Measurements from ENCODE around the gene UQCC3.

UQCC3 gene

GRCh38 chr11:62671608-62672389 lies at the start of gene UQCC3, which contains the start of gene LBHD1:
TSS of gene UQCC3 (plus strand) at chr11:62671673. CDS start at chr11:62671746, 73 bp downstream.
TSS of gene LBHD1 (minus strand) at chr11:62672267. CDS start at chr11:62670031, 2,236 bp downstream.
- ATAC-seq (ENCODE audit: insufficient read depth, low read depth) (peak; percentile 88), DNase-seq (peak; percentile 85)
- H3K4me2 ChIP-seq (ENCODE audit: insufficient read depth, low read length): peak within 1 kb of the TSS; percentile 82
- peaks cover 78% of the 10 kb centered on the region for H3K79me2 ChIP-seq (ENCODE audit: insufficient read depth, low read length)
- peak within 1 kb of the TSS; percentile 77 to 91 for H3K4me3 ChIP-seq (ENCODE audit: low read depth in 1 of 2, low read length in 2 of 2)
- no peaks in the 10 kb centered on the region for H3K27me3 ChIP-seq (ENCODE audit: insufficient read depth, low read length, poor library complexity)
- no peak for TF ChIP-seq EZH2 (IDR thresholded peaks at IDR 0.05; ENCODE audit: borderline replicate concordance, low read depth, low read length, severe bottlenecking)
- peak within 1 kb of the TSS; percentile 94 for H3K27ac ChIP-seq (ENCODE audit: low read length)
- peaks cover 59% of the 10 kb centered on the region for H3K4me1 ChIP-seq (ENCODE audit: insufficient read depth, low read length)
- H4K20me1 ChIP-seq (ENCODE audit: insufficient read depth, low read length): peaks cover 4% of the 10 kb centered on the region; the same call in 1 of the 2 replicates
- H2AFZ ChIP-seq (ENCODE audit: low read depth, low read length): peak within 1 kb of the TSS; percentile 81
- peaks cover 47% of the 10 kb centered on the region for H3K36me3 ChIP-seq (ENCODE audit: insufficient read depth, low read length)
- peak within 1 kb of the TSS; percentile 90 for H3K9ac ChIP-seq (ENCODE audit: low read depth, low read length)
- no peaks in the 10 kb centered on the region for H3K9me3 ChIP-seq (ENCODE audit: insufficient read depth, low read length, severe bottlenecking)

- Histone ChIP-seq H3K27me3 (ENCODE audit: insufficient read depth, low read length, poor library complexity) (no peaks in the 10 kb centered on the region), H2AFZ (ENCODE audit: low read depth, low read length) (peak overlapping the region; percentile 65; the same call in 1 of the 2 replicates), H3K4me2 (ENCODE audit: insufficient read depth, low read length) (peak overlapping the region; percentile 81; the same call in 1 of the 2 replicates), H3K27ac (ENCODE audit: low read length) (peak overlapping the region; percentile 74), H3K9me3 (ENCODE audit: insufficient read depth, low read length, severe bottlenecking) (no peaks in the 10 kb centered on the region), H3K4me3 (ENCODE audit: low read depth in 1 of 2, low read length in 2 of 2) (0 out of 4 replicates have a peak overlapping the region, but pooled peaks of 1 of the 2 experiments have one; percentile 77), H3K79me2 (ENCODE audit: insufficient read depth, low read length) (peaks cover 19% of the 10 kb centered on the region), H3K4me1 (ENCODE audit: insufficient read depth, low read length) (peaks cover 21% of the 10 kb centered on the region), H3K9ac (ENCODE audit: low read depth, low read length) (peak overlapping the region; percentile 89; the same call in 1 of the 2 replicates), H4K20me1 (ENCODE audit: insufficient read depth, low read length) (no peaks in the 10 kb centered on the region), H3K36me3 (ENCODE audit: insufficient read depth, low read length) (peaks cover 32% of the 10 kb centered on the region)
- DNase-seq: no peak
- ATAC-seq (ENCODE audit: insufficient read depth, low read depth): no peak
- TF ChIP-seq EZH2 (IDR thresholded peaks at IDR 0.05; ENCODE audit: borderline replicate concordance, low read depth, low read length, severe bottlenecking) (no peak), CTCF (IDR thresholded peaks at IDR 0.05; ENCODE audit: borderline replicate concordance, extremely low read depth, low read length, poor library complexity, severe bottlenecking) (no peak)
Measured at GRCh38 chr11:62622476-62623089, 48.9 kb upstream of the UQCC3 start.

- Histone ChIP-seq H4K20me1 (ENCODE audit: insufficient read depth, low read length) (peaks cover 4% of the 10 kb centered on the region; the same call in 1 of the 2 replicates), H3K27ac (ENCODE audit: low read length) (no peak overlapping the region), H3K9me3 (ENCODE audit: insufficient read depth, low read length, severe bottlenecking) (no peaks in the 10 kb centered on the region), H3K4me3 (ENCODE audit: low read depth in 1 of 2, low read length in 2 of 2) (no peak overlapping the region), H3K36me3 (ENCODE audit: insufficient read depth, low read length) (peaks cover 76% of the 10 kb centered on the region), H3K79me2 (ENCODE audit: insufficient read depth, low read length) (no peaks in the 10 kb centered on the region; the same call in 1 of the 2 replicates), H3K4me1 (ENCODE audit: insufficient read depth, low read length) (no peaks in the 10 kb centered on the region), H3K4me2 (ENCODE audit: insufficient read depth, low read length) (no peak overlapping the region), H2AFZ (ENCODE audit: low read depth, low read length) (no peak overlapping the region), H3K9ac (ENCODE audit: low read depth, low read length) (no peak overlapping the region), H3K27me3 (ENCODE audit: insufficient read depth, low read length, poor library complexity) (no peaks in the 10 kb centered on the region)
- DNase-seq (no peak), ATAC-seq (ENCODE audit: insufficient read depth, low read depth) (0 out of 3 replicates have a peak, but pooled peaks have one; percentile 40)
- peak; percentile 31 for TF ChIP-seq CTCF (IDR thresholded peaks at IDR 0.05; ENCODE audit: borderline replicate concordance, extremely low read depth, low read length, poor library complexity, severe bottlenecking)
- TF ChIP-seq EZH2 (IDR thresholded peaks at IDR 0.05; ENCODE audit: borderline replicate concordance, low read depth, low read length, severe bottlenecking): no peak
Measured at GRCh38 chr11:62627713-62628112, 43.8 kb upstream of the UQCC3 start.

All from DND-41 (cell line).